ENCODE data around the gene USF2. TPM values are rescaled to one million over a fixed set of nuclear protein-coding genes. Genes with fewer than 3 reads are reported as not detected.

The USF2 gene
- total and polyA plus RNA-seq, 2 of the 8 experiments (the other 6 are each of a cell fraction or from before 2014, with no cell fraction given), result 74.1 to 109 TPM

DNA sequence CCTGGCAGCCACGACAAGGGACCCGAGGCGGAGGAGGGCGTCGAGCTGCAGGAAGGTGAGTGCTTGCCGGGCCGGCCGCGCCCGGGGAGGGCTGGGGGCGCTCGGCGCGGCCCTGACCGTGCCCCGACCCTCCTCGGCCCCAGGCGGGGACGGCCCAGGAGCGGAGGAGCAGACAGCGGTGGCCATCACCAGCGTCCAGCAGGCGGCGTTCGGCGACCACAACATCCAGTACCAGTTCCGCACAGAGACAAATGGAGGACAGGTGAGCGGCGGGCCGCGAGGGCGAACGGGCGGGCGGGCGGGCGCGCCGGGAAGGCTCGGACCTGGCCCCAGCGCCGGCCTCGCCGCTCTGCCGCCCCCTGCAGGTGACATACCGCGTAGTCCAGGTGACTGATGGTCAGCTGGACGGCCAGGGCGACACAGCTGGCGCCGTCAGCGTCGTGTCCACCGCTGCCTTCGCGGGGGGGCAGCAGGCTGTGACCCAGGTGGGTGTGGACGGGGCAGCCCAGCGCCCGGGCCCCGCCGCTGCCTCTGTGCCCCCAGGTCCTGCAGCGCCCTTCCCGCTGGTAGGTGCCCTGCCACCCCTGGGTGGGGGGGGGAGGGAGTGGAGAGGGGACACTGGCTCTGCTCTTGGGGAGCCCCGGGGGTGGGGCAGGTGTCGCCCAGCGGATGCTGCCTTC is 816 bp downstream of the USF2 start (continued):
- no peak for TF ChIP-seq CTBP2 (IDR thresholded peaks at IDR 0.05; ENCODE audit: borderline replicate concordance, insufficient read depth, insufficient read length, low read length)
- TF ChIP-seq, protein P1, sequence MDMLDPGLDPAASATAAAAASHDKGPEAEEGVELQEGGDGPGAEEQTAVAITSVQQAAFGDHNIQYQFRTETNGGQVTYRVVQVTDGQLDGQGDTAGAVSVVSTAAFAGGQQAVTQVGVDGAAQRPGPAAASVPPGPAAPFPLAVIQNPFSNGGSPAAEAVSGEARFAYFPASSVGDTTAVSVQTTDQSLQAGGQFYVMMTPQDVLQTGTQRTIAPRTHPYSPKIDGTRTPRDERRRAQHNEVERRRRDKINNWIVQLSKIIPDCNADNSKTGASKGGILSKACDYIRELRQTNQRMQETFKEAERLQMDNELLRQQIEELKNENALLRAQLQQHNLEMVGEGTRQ (IDR thresholded peaks at IDR 0.05; ENCODE audit: low read length), result peak; percentile 17; the same call in 1 of the 2 replicates
- no peak for TF ChIP-seq CBX8 (IDR thresholded peaks at IDR 0.05; ENCODE audit: borderline replicate concordance, low read depth, low read length)
- TF ChIP-seq NANOG (IDR thresholded peaks at IDR 0.05; ENCODE audit: insufficient read depth, low read depth, low read length, poor library complexity, severe bottlenecking), result no peak
- TF ChIP-seq SIRT6 (IDR thresholded peaks at IDR 0.05; ENCODE audit: low read length), result no peak
- TF ChIP-seq EP300 (IDR thresholded peaks at IDR 0.05; ENCODE audit: borderline replicate concordance in 1 of 2, low read depth in 2 of 2, low read length in 2 of 2), result no peak
- TF ChIP-seq, protein P2, sequence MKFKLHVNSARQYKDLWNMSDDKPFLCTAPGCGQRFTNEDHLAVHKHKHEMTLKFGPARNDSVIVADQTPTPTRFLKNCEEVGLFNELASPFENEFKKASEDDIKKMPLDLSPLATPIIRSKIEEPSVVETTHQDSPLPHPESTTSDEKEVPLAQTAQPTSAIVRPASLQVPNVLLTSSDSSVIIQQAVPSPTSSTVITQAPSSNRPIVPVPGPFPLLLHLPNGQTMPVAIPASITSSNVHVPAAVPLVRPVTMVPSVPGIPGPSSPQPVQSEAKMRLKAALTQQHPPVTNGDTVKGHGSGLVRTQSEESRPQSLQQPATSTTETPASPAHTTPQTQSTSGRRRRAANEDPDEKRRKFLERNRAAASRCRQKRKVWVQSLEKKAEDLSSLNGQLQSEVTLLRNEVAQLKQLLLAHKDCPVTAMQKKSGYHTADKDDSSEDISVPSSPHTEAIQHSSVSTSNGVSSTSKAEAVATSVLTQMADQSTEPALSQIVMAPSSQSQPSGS (IDR thresholded peaks at IDR 0.05; ENCODE audit: low read length), result no peak
- no peak for TF ChIP-seq KDM1A (IDR thresholded peaks at IDR 0.05; ENCODE audit: borderline replicate concordance, low read length)
- no peak for TF ChIP-seq EZH2 (IDR thresholded peaks at IDR 0.05; ENCODE audit: low read depth, low read length, severe bottlenecking)
- no peak for TF ChIP-seq SAP30 (IDR thresholded peaks at IDR 0.05; ENCODE audit: insufficient read depth, insufficient replicate concordance, low read length)
- TF ChIP-seq RAD21 (IDR thresholded peaks at IDR 0.05 in 1 of 2, conservative IDR thresholded peaks at IDR 0.05 in 1 of 2; ENCODE audit: low read depth in 2 of 2, low read length in 2 of 2), result peak; percentile 62 to 63

Measured in H1 (cell line).